HG02571 (cell line): ENCODE measurements around the gene KCNQ2.

ENCODE experiments used
- ATAC-seq: cut with Tn5 transposase; IDR thresholded peaks from one replicate; pipeline ENCODE4 v1.9.1; 2021; ENCODE audit warnings: mild to moderate bottlenecking, moderate library complexity; ENCODE audit not compliant: unreplicated experiment

The KCNQ2 gene

DNA sequence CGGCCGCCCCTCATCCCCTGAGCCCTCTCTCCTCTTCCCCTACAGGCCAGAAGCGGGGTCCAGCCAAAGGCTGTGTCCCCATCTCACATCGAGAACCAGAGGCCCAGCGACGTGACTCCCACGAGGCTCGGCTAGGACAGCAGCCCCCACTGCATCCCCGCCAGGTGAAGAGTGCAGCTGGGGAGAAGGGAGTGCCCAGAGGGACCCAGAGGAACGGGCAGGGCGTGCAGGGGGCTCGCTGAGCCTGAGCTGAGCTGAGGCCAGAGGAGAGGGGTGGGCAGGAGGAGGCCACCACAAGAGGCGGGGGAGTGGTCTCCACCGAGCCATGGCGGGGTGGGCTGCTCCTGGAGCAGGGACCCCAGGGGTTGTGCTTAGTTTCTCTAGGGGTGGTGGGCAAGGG, 32.6 kb downstream of the KCNQ2 start:
- ATAC-seq, result no peak

DNA sequence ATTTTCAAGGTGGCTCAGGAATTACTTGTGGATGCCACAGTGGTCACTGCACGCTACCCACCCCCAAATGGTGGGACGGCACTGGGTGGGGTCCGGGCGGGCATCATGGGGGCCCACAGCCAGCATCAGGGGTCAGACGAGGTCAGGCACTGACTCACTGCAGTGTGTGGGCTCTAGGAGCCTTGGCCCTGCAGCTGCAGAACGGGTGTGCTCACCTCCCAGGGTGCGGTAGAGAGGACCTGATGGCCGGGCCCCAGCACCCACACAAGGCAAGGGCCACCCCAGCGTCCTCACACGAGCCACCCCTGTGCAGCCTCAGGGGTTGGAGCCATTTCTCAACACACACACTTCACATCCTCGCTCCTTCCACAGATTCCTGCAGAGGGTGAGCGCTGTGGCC, 34.3 kb downstream of the KCNQ2 start:
- ATAC-seq, result no peak

DNA sequence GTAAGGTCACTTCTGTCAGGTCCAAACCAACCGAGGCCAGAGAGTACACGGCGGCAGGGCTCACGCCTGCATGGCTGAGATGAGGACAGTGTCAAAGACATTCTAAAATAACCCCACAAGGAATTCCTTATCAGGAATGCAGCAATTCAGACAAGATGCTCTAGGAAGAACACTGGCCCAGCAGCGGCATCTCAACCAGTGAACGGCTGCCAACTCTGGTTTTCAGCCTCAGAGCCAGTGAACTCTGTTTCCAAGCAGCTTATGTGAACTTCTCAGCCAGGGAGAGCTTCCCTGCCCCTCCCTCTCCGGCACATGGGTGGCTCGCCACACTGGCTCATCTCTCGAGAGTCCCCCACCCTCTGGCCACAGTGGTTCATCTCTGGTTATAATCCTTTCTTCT, 36.9 kb downstream of the KCNQ2 start:
- no peak for ATAC-seq

GRCh38 chr20:63434599-63435378, 37.7 kb downstream of the KCNQ2 start:
- ATAC-seq, result no peak

DNA sequence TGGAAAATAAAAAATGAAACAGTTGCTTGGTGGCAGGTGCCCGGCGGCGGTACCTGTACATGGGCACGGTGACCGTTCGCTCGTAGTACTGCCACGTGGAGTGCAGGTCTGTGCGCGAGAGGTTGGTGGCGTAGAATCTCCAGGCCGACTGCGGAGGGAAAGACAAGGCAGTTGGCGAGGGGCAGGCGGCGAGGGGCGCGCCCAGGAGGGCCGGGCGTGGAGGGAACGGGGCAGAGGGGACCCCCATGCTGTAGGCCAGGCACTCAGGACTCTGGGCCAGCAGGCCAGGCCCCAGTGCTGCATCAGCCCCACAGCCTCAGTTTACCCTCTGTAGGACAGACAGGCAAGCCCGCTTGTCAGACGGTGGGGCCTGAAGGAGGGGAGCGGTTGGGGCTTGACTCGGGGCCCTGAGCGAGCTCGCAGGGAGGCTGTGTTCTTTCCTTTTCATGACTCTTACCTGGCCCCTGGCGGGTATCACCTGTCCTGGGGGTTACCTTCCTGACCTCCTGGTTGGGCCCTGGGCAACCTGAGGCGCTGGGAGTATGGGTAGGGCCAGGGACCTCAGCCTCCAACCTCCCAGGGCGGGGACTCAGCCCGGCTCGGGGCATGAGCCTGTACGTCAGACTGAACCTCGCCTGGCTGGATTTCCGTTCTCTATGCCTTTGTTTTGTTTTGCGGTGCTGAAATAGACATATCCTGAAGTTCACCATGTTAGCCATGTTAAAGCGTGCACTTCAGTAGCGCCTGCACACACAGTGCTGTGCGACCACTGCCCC, 38.5 kb downstream of the KCNQ2 start:
- ATAC-seq, result no peak

DNA sequence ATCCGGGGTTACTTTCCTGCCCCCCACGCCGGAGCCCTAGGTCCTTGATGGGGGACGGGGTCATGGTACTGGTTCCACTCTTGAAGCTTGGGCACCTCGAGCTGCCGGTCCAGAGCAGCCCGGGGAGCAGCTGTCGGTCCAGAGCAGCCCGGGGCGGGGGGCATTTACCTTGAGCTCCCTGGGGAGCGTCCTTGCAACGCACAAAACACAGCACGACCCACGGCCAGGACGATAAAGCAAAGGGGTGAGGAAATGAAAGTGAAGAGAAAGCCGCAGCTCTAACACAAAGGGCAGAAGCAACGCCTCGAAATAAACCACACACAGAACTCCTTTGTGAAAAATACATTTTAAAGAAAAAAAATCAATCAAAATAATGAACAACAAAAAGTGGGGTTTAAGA, 39.1 kb downstream of the KCNQ2 start:
- ATAC-seq, result no peak

GRCh38 chr20:63432577-63433325, 39.7 kb downstream of the KCNQ2 start:
- ATAC-seq, result no peak

- no peak for ATAC-seq
These were observed 40.5 kb downstream of the KCNQ2 start for GRCh38 chr20:63431944-63432343.

GRCh38 chr20:63430891-63431290, 41.6 kb downstream of the KCNQ2 start:
- ATAC-seq, result no peak

- no peak for ATAC-seq
These were observed 42.5 kb downstream of the KCNQ2 start for GRCh38 chr20:63429992-63430391.

DNA sequence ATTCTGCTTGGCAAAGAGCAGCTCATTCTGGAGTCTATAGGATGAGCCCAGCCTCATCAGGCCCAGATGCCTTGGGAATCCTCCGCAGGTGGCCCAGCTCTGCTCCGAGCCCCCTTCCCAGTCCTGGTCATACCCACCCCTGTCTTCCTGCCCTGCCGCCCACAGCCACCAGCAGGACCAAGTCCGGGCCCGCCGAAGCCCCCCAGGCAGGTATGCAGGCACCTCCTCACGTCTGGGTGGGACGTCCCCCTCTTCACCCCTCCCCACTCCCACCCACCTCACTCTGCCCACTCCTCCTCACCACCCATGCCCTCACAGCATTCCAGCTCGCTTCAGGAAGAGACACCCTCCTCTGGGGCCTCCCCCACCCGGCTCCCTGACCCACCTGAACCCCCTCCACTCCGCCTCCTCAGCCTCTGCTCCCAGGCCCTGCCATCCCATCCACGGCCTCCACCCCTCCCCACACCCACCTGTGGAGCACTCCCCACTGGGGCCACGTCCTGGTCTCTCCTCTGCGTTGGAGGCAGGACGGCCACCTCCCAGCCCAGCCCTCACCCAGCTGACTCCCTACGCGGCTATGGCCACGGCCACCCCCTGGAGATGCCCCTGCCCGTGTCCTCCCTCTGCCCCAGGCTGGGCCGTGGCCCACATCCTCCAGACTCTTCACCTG, 43.4 kb downstream of the KCNQ2 start:
- ATAC-seq, result no peak

GRCh38 chr20:63427724-63428330, 44.6 kb downstream of the KCNQ2 start:
- no peak for ATAC-seq

GRCh38 chr20:63427206-63427605, 45.2 kb downstream of the KCNQ2 start:
- no peak for ATAC-seq

GRCh38 chr20:63425846-63426485, 46.5 kb downstream of the KCNQ2 start:
- ATAC-seq, result no peak

GRCh38 chr20:63424613-63425012, 47.8 kb downstream of the KCNQ2 start:
- ATAC-seq, result no peak

DNA sequence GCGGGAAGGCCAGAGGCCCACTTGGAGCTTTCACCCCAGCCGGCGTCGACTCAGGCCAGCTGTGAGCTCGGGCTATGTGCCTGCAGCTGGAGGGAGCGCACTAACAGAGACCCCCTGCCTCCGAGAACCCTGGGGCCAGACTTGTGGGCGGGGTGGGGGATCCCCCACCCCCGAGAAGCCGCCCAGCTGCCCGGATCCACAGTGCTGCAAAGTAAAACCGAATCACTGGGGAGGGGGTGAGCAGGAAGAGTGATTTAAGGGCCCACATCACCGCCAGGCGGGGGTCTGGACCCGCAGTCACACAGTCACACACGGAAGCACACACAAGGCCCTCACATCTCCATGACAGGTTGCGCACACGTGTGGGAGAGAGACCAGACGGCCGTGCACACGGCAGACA, 48.7 kb downstream of the KCNQ2 start:
- ATAC-seq, result no peak

DNA sequence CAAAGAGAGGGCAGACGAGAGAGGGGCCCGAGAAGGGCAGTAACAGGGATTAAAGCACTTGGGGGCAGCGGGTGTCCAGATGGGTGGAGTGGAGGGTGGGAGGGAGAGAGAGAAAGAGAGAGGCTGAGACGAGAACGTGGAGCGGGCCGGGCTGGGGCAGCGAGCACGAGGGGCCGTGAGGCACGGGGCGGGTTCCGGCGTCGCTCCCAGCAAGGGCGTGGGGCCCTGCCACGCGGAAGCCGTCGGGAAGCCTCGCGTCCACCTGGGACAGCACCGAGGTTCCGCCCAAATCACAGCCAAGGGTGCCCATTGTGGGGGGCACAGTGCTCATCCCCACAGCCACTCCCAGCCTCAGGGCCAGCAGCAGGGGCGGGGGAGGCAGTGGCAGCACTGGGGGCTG, 49.8 kb downstream of the KCNQ2 start:
- no peak for ATAC-seq

DNA sequence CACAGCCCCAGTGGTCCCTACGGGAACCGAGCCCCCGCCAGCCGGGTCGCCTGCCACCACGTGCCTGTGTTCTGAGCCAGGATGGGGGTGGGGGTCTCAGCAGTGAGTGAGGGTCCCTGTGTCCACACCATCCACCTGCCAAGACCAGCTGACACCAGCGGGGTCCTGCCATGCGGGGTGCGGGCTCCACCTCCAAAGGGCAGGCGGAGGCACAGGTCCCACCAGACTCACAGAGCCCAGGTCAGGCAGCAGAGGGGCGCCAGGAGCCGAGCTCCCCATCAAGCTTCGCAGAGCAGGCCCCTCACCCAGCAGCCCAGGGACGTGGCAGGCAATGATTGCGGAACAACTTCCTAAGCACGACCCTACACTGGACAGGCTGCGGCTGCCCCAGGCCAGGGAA, 50.5 kb downstream of the KCNQ2 start:
- no peak for ATAC-seq

- no peak for ATAC-seq
These were observed 51.3 kb downstream of the KCNQ2 start for GRCh38 chr20:63421094-63421692.
